KMS-11 (cell line): ENCODE results near the gene TM9SF4.

Source experiments
- H2AFZ ChIP-seq: fragments of 200-600 bp; sonication (generic); 2 replicates; pipeline ENCODE4 v1.6.1; 2016; ENCODE audit warnings: antibody characterized with exemption, mixed run types, low read depth
- H3K27ac ChIP-seq: fragments of 200-600 bp; sonication (generic); 2 replicates; pipeline ENCODE4 v1.6.1; 2016; ENCODE audit warnings: mild to moderate bottlenecking, mixed run types
- H3K27me3 ChIP-seq: fragments of 200-600 bp; sonication (generic); 2 replicates; pipeline ENCODE4 v1.6.1; 2017; ENCODE audit warnings: mild to moderate bottlenecking, low read depth, mixed run types, moderate library complexity; ENCODE audit not compliant: insufficient read depth
- H3K36me3 ChIP-seq: fragments of 200-600 bp; sonication (generic); 2 replicates; pipeline ENCODE4 v1.6.1; 2017; ENCODE audit warnings: mild to moderate bottlenecking, mixed run types; ENCODE audit not compliant: insufficient read depth
- H3K4me1 ChIP-seq: fragments of 200-600 bp; sonication (generic); 2 replicates; pipeline ENCODE4 v1.6.1; 2016; ENCODE audit warnings: mild to moderate bottlenecking, low read depth, mixed run types; ENCODE audit not compliant: poor library complexity, severe bottlenecking
- H3K4me2 ChIP-seq: fragments of 200-600 bp; sonication (generic); 2 replicates; pipeline ENCODE4 v1.7.0; 2016; ENCODE audit warnings: mild to moderate bottlenecking, mixed run types
- H3K4me3 ChIP-seq: fragments of 200-600 bp; sonication (generic); IDR thresholded peaks from 2 replicates; pipeline ENCODE4 v1.6.1; 2017; ENCODE audit warnings: low read depth, low read length, mixed read lengths; ENCODE audit not compliant: insufficient read depth
- H3K79me2 ChIP-seq: fragments of 200-600 bp; sonication (generic); 2 replicates; pipeline ENCODE4 v1.6.1; 2016; ENCODE audit warnings: low read depth, mixed run types; ENCODE audit not compliant: insufficient read depth
- H3K9ac ChIP-seq: fragments of 200-600 bp; sonication (generic); 2 replicates; pipeline ENCODE4 v1.6.1; 2016; ENCODE audit warnings: mild to moderate bottlenecking, mixed run types
- H4K20me1 ChIP-seq: fragments of 200-600 bp; sonication (generic); 2 replicates; pipeline ENCODE4 v1.6.1; 2016; ENCODE audit warnings: mild to moderate bottlenecking, mixed run types; ENCODE audit not compliant: insufficient read depth
- CTCF ChIP-seq: fragments of 200-600 bp; sonication (generic); conservative IDR thresholded peaks from 2 replicates; pipeline ENCODE4 v1.6.1; 2017; ENCODE audit warnings: low read depth, mild to moderate bottlenecking, antibody characterized with exemption, low read length, moderate library complexity, mixed read lengths

The TM9SF4 gene

DNA sequence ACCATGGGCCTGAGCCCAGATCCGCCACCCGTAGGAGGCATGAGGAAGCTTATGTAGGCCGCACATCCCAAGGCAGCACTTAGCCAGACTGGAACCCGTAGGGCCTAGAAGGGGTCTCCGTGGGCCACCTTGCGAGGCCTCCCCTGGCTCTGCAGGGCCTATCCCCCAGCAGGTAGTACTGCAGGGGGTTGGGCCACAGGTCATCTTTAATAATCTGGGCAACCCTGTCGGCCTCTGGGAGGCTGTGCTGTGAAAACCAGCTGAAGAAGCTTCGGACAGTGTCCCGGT lies 79.6 kb downstream of the TM9SF4 start:
- no peak overlapping the region for H3K9ac ChIP-seq
- no peaks in the 10 kb centered on the region for H3K4me1 ChIP-seq
- H3K4me3 ChIP-seq = no peak overlapping the region
- no peaks in the 10 kb centered on the region for H3K79me2 ChIP-seq
- no peak overlapping the region for H2AFZ ChIP-seq
- H4K20me1 ChIP-seq = no peaks in the 10 kb centered on the region
- no peak overlapping the region for H3K4me2 ChIP-seq
- no peaks in the 10 kb centered on the region for H3K27me3 ChIP-seq
- TF ChIP-seq CTCF = no peak
- no peak overlapping the region for H3K27ac ChIP-seq
- H3K36me3 ChIP-seq = no peaks in the 10 kb centered on the region

DNA sequence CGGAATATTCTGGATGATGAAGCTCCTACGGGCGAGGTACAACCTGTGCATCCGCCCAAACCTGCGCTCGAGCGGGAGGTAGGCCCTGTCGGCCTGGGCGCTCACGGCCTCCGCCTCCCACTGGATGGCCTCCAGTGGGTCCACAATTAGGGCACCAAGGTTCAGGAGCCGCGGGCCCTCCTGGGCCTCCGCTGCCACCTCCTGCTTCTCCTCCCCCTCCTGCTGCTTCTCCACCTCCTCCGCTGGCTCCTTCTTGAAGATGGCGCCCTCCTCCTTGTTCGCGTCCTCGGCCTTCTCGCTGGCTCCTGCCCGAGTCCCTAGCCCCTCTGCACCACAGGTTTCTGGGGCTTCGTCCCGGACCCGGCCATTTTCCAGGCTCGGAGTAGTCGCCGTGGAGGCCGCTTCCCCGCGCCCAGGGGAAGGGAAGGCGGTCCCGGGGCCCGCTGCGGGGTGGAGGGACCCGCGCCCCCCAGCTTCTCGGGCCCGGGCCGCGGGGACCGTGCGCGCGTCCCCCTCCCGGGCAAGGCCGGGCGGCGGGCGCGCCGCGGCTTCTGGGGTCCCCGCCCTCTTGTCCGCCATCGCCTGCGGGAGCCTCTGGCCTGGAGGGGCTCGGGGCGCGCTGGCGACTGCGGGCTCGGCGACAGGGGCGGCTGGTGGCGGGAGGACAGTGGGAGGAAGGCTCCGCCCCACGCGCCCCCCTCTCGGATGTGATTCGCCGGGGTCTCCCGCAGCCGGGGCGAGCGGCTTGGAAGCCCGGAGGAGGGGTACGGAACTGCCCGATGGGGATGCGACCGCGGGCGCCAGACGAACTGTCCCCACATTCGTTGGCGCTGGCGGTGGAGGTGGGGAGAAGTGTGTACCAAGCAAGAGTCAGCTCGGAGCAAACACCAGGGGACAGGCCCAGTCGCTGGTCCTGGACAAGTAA lies 80.4 kb downstream of the TM9SF4 start:
- Histone ChIP-seq H3K27me3 (no peaks in the 10 kb centered on the region), H3K36me3 (no peaks in the 10 kb centered on the region), H3K4me1 (no peaks in the 10 kb centered on the region), H3K4me3 (no peak overlapping the region), H3K27ac (no peak overlapping the region), H2AFZ (no peak overlapping the region), H4K20me1 (no peaks in the 10 kb centered on the region), H3K9ac (no peak overlapping the region), H3K4me2 (no peak overlapping the region), H3K79me2 (no peaks in the 10 kb centered on the region)
- no peak for TF ChIP-seq CTCF

- no peak for TF ChIP-seq CTCF
- no peak overlapping the region for H3K4me2 ChIP-seq
- no peak overlapping the region for H3K27ac ChIP-seq
- H3K4me1 ChIP-seq = no peaks in the 10 kb centered on the region
- H2AFZ ChIP-seq = no peak overlapping the region
- H3K4me3 ChIP-seq = no peak overlapping the region
- no peaks in the 10 kb centered on the region for H3K36me3 ChIP-seq
- H3K27me3 ChIP-seq = no peaks in the 10 kb centered on the region
- H3K79me2 ChIP-seq = no peaks in the 10 kb centered on the region
- no peaks in the 10 kb centered on the region for H4K20me1 ChIP-seq
- H3K9ac ChIP-seq = no peak overlapping the region
Measured at GRCh38 chr20:32190616-32191415, 81.3 kb downstream of the TM9SF4 start.

GRCh38 chr20:32191422-32191821 lies 81.9 kb downstream of the TM9SF4 start:
- no peaks in the 10 kb centered on the region for H3K4me1 ChIP-seq
- no peak overlapping the region for H2AFZ ChIP-seq
- no peak overlapping the region for H3K27ac ChIP-seq
- H3K4me3 ChIP-seq = no peak overlapping the region
- H3K27me3 ChIP-seq = no peaks in the 10 kb centered on the region
- H3K9ac ChIP-seq = no peak overlapping the region
- no peaks in the 10 kb centered on the region for H3K79me2 ChIP-seq
- H3K36me3 ChIP-seq = no peaks in the 10 kb centered on the region
- no peak overlapping the region for H3K4me2 ChIP-seq
- no peak for TF ChIP-seq CTCF
- H4K20me1 ChIP-seq = no peaks in the 10 kb centered on the region
